ENCODE measurements around the gene RHBDL2. TPM values are rescaled to one million over a fixed set of nuclear protein-coding genes. Genes with fewer than 3 reads are reported as not detected.
"Not testable (repeated sequence)": the region's sequence is repeated elsewhere in the genome, so short reads cannot be mapped to it uniquely, and the experiment has no call there.

RHBDL2 gene
- total RNA-seq, 2 donors from 2014 or later = not detected

- DNase-seq (ENCODE audit: low spot score in 2 of 2) (no peak), ATAC-seq (no peak)
- no peaks in the 10 kb centered on the region for H3K36me3 Mint-ChIP-seq
- H3K9me3 Mint-ChIP-seq = no peaks in the 10 kb centered on the region
- H3K27ac Mint-ChIP-seq = peak overlapping the region in 1 of 2 donors; percentile 32
Measured at GRCh38 chr1:38942664-38943428, 1.2 kb upstream of the RHBDL2 start.

GRCh38 chr1:38941093-38941492 lies 537 bp downstream of the RHBDL2 start:
- Mint-ChIP-seq H3K36me3 (no peaks in the 10 kb centered on the region), H3K9me3 (no peaks in the 10 kb centered on the region), H3K27ac (no peak overlapping the region)
- no peak for ATAC-seq
- DNase-seq (ENCODE audit: low spot score in 2 of 2) = no peak

GRCh38 chr1:38940339-38941047 lies 1.1 kb downstream of the RHBDL2 start:
- H3K36me3 Mint-ChIP-seq = no peaks in the 10 kb centered on the region
- no peak for ATAC-seq
- no peak for DNase-seq (ENCODE audit: low spot score in 2 of 2)
- H3K27ac Mint-ChIP-seq = no peak overlapping the region
- no peaks in the 10 kb centered on the region for H3K9me3 Mint-ChIP-seq

- Mint-ChIP-seq H3K27ac (no peak overlapping the region), H3K9me3 (no peaks in the 10 kb centered on the region), H3K36me3 (no peaks in the 10 kb centered on the region)
- DNase-seq (ENCODE audit: low spot score in 2 of 2) (no peak), ATAC-seq (no peak)
Measured at GRCh38 chr1:38938722-38939260, 2.8 kb downstream of the RHBDL2 start.

- Mint-ChIP-seq H3K27ac (no peak overlapping the region), H3K36me3 (no peaks in the 10 kb centered on the region), H3K9me3 (no peaks in the 10 kb centered on the region)
- ATAC-seq (peak; percentile 48 to 89), DNase-seq (ENCODE audit: low spot score in 2 of 2) (peak in 1 of 2 donors; percentile 6)
Measured at GRCh38 chr1:38932571-38932970, 9.1 kb downstream of the RHBDL2 start.

GRCh38 chr1:38929476-38929875 lies 12.2 kb downstream of the RHBDL2 start:
- DNase-seq (ENCODE audit: low spot score in 2 of 2) = no peak
- Mint-ChIP-seq H3K9me3 (no peaks in the 10 kb centered on the region), H3K27ac (no peak overlapping the region), H3K36me3 (no peaks in the 10 kb centered on the region)
- ATAC-seq = peak in 1 of 2 donors; percentile 34

- H3K27ac Mint-ChIP-seq = no peak overlapping the region
- no peaks in the 10 kb centered on the region for H3K36me3 Mint-ChIP-seq
- H3K9me3 Mint-ChIP-seq = no peaks in the 10 kb centered on the region
- DNase-seq (ENCODE audit: low spot score in 2 of 2) = no peak
- ATAC-seq = no peak
Measured at GRCh38 chr1:38929054-38929453, 12.6 kb downstream of the RHBDL2 start.

- H3K9me3 Mint-ChIP-seq = no peaks in the 10 kb centered on the region
- DNase-seq (ENCODE audit: low spot score in 2 of 2) (no peak), ATAC-seq (no peak)
- H3K36me3 Mint-ChIP-seq = no peaks in the 10 kb centered on the region
- H3K27ac Mint-ChIP-seq = no peak overlapping the region
Measured at GRCh38 chr1:38926091-38926490, 15.5 kb downstream of the RHBDL2 start.

- H3K36me3 Mint-ChIP-seq = no peaks in the 10 kb centered on the region
- H3K27ac Mint-ChIP-seq = no peak overlapping the region
- H3K9me3 Mint-ChIP-seq = no peaks in the 10 kb centered on the region
- ATAC-seq (no peak), DNase-seq (ENCODE audit: low spot score in 2 of 2) (no peak)
Measured at GRCh38 chr1:38925391-38925790, 16.2 kb downstream of the RHBDL2 start.

- no peak overlapping the region for H3K27ac Mint-ChIP-seq
- H3K9me3 Mint-ChIP-seq = no peaks in the 10 kb centered on the region
- DNase-seq (ENCODE audit: low spot score in 2 of 2) = no peak
- H3K36me3 Mint-ChIP-seq = no peaks in the 10 kb centered on the region
- peak; percentile 11 to 81 for ATAC-seq
Measured at GRCh38 chr1:38923607-38924006, 18.0 kb downstream of the RHBDL2 start.

GRCh38 chr1:38919130-38919529 lies 22.5 kb downstream of the RHBDL2 start:
- DNase-seq (ENCODE audit: low spot score in 2 of 2) = no peak
- Mint-ChIP-seq H3K27ac (peak overlapping the region in 1 of 2 donors; percentile 17), H3K9me3 (no peaks in the 10 kb centered on the region), H3K36me3 (no peaks in the 10 kb centered on the region)
- ATAC-seq = no peak

- no peak for DNase-seq (ENCODE audit: low spot score in 2 of 2)
- Mint-ChIP-seq H3K27ac (peak overlapping the region in 1 of 2 donors; percentile 17), H3K9me3 (no peaks in the 10 kb centered on the region), H3K36me3 (no peaks in the 10 kb centered on the region)
- no peak for ATAC-seq
Measured at GRCh38 chr1:38918568-38918967, 23.1 kb downstream of the RHBDL2 start.

- H3K9me3 Mint-ChIP-seq = no peaks in the 10 kb centered on the region
- no peaks in the 10 kb centered on the region for H3K36me3 Mint-ChIP-seq
- no peak for ATAC-seq
- H3K27ac Mint-ChIP-seq = no peak overlapping the region
- DNase-seq (ENCODE audit: low spot score in 2 of 2) = no peak
Measured at GRCh38 chr1:38917772-38918171, 23.9 kb downstream of the RHBDL2 start.

GRCh38 chr1:38917337-38917736 lies 24.3 kb downstream of the RHBDL2 start:
- Mint-ChIP-seq H3K36me3 (no peaks in the 10 kb centered on the region), H3K27ac (no peak overlapping the region), H3K9me3 (no peaks in the 10 kb centered on the region)
- ATAC-seq (no peak), DNase-seq (ENCODE audit: low spot score in 2 of 2) (no peak)

- ATAC-seq = peak in 1 of 2 donors; percentile 69
- H3K36me3 Mint-ChIP-seq = no peaks in the 10 kb centered on the region
- H3K27ac Mint-ChIP-seq = no peak overlapping the region
Measured at GRCh38 chr1:38915352-38915948, 26.2 kb downstream of the RHBDL2 start.

GRCh38 chr1:38914908-38915307 lies 26.7 kb downstream of the RHBDL2 start:
- not testable (repeated sequence) for ATAC-seq; H3K36me3 Mint-ChIP-seq; H3K27ac Mint-ChIP-seq; DNase-seq (ENCODE audit: low spot score in 2 of 2); H3K9me3 Mint-ChIP-seq

More at GRCh38 chr1:38915352-38915948, 26.2 kb downstream of the RHBDL2 start:
- H3K9me3 Mint-ChIP-seq = no peaks in the 10 kb centered on the region
- no peak for DNase-seq (ENCODE audit: low spot score in 2 of 2)

- ATAC-seq (no peak), DNase-seq (ENCODE audit: low spot score in 2 of 2) (no peak)
- Mint-ChIP-seq H3K9me3 (peaks cover 0 to 4% of the 10 kb centered on the region in 2 donors), H3K27ac (no peak overlapping the region), H3K36me3 (peaks cover 0 to 6% of the 10 kb centered on the region in 2 donors)
Measured at GRCh38 chr1:38908821-38909220, 32.8 kb downstream of the RHBDL2 start.
